Left renal pelvis (tissue), 4 donors: ENCODE measurements around the gene FAM161A. TPM values are rescaled to one million over a fixed set of nuclear protein-coding genes. Genes with fewer than 3 reads are reported as not detected.
"Not testable (repeated sequence)": the region's sequence is repeated elsewhere in the genome, so short reads cannot be mapped to it uniquely, and the experiment has no call there.

Experiments
- DNase-seq, 4 donors: peaks; one replicate each; pipeline ENCODE4 v3.0.0-alpha.2; 2013; ENCODE audit warnings: low read depth in 4 of 4, low spot score in 3 of 4
- polyA plus RNA-seq, 4 donors: library from polyadenylated mRNA; unstranded; fragments of 120-200 nt; gene quantifications; one replicate each; pipeline ENCODE4 v1.2.1, GENCODE V29; 2013; ENCODE audit not compliant: insufficient read length in 4 of 4

Gene FAM161A
- polyA plus RNA-seq, 4 donors, result 14.0 to 34.0 (median 18.9) TPM

DNA sequence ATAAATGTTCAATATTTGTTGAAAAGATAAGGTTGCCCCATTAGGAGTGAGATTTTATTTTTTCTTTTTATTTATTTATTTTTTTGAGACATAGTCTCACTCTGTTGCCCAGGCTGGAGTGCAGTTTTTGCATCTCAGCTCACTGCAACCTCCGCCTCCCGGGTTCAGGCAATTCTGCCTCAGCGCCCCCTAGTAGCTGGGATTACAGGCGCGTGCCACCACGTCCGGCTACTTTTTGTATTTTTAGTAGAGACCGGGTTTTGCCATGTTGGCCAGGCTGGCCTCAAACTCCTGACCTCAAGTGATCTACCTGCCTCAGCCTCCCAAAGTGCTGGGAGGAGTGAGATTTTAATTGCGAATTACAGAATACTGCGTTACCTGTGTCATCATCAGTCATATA is 2.6 kb downstream of the FAM161A start:
- DNase-seq, result not testable (repeated sequence)

DNA sequence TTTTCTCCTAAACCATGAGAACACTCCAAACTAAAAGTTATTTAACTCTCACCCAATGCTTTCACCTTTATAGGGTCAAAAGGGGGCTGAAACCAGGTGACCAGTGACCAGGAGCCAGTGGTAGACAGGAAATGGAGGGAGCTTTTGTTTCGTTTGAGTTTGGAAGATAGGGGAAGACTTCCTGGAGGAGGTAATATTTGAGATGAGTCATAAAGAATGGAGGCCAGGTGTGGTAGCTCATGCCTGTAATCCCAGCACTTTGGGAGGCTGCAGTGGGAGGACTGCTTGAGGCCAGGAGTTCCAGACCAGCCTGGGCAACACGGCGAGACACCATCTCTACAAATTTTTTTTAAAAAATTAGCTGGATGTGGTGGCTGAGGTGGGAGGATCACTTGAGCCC is 8.5 kb downstream of the FAM161A start:
- no peak for DNase-seq

DNA sequence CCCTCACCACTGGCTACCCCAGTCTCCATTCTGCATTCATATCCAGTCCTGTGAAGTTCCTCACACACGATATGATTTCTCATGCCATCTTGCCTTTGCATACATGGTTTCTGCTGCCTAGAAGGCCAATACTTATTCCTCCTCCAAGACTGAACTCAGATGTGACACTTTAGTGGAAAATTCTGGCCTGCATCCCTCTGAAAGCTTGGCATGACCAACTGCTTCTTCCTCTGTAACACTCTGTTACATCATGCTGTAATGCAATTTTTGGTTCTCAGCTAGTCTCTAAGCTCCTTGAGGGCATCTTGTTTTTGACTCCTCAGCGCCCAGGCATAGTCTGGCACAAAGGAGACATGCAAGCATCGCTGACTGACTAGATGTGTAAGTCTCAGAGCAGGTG is 12.6 kb downstream of the FAM161A start:
- no peak for DNase-seq

DNA sequence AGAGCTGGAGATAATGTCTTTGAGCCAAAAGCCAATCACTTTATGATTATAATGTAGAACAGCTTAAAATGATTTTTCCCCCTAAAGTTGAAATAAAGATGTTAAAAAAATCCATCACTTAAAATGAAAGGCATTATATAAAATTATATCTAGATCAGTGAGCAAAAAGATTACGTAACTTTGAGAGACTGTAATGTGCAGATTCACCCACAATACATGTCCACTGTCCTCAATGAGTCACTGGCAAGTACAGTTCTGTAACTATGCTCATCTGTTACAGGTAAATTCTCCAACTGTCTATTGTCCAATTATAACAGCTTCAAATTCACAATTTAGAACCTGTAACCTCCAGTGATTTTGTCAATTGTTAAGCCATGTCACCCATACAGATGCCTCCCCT is 19.0 kb downstream of the FAM161A start:
- DNase-seq, result no peak

DNA sequence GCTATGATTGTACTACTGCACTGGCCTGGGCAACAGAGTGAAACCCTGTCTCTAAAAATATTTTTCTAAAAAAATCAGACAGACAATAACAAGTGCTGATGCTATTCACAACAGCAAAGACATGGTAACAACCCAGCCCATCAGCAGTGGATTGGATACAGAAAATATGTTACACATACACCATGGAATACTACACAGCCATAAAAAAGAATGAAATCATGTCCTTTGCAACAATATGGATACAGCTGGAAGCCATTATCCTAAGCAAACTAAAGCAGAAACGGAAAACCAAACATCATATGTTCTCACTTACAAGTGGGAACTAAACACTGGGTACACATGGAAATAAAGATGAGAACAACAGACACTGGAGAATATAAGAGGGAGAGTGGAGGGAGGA is 19.9 kb downstream of the FAM161A start:
- DNase-seq, result no peak

DNA sequence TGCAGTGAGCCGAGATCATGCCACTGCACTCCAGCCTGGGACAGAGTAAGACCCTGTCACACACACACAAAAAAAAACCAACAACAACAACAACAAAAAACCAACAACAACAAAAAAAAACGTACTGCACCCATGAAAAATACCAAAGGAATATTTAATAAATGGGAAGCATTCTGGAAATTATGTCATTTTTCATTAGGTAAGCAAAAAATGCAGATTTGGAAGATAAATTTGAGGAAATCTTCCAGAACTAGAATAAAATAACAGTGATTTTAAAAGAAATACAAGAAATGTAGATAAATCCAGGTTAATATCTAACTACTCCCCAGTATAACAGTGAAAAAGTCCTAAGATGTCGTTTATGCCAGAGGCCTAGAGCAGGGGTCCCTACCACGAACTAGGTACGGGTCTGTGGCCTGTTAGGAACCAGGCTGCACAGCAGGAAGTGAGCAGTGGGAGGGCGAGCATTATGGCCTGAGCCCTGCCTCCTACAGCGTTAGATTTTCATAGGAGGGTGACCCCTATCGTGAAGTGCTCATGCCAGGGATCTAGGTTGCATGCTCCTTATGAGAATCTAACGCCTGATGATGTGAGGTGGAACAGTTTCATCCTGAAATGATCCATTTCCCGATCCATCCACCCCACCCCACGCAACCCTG is 21.5 kb downstream of the FAM161A start:
- no peak for DNase-seq

DNA sequence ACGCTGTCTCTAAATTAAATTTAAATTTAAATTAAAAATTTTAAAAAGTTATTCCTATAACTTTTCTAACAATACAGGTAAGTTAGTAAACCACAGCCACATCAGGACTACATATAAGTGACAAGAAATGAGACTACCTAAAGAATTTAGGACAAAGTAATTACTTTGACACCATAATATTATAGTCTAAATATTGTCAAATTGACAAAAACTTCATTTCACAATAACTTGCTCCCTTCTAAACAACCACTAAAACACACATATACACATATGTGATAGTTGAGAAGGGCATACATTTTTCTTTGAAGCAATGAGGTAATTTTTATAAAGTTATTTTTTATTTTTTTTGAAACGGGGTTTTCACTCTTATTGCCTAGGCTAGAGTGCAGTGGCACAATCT is 31.6 kb downstream of the FAM161A start:
- no peak for DNase-seq

DNA sequence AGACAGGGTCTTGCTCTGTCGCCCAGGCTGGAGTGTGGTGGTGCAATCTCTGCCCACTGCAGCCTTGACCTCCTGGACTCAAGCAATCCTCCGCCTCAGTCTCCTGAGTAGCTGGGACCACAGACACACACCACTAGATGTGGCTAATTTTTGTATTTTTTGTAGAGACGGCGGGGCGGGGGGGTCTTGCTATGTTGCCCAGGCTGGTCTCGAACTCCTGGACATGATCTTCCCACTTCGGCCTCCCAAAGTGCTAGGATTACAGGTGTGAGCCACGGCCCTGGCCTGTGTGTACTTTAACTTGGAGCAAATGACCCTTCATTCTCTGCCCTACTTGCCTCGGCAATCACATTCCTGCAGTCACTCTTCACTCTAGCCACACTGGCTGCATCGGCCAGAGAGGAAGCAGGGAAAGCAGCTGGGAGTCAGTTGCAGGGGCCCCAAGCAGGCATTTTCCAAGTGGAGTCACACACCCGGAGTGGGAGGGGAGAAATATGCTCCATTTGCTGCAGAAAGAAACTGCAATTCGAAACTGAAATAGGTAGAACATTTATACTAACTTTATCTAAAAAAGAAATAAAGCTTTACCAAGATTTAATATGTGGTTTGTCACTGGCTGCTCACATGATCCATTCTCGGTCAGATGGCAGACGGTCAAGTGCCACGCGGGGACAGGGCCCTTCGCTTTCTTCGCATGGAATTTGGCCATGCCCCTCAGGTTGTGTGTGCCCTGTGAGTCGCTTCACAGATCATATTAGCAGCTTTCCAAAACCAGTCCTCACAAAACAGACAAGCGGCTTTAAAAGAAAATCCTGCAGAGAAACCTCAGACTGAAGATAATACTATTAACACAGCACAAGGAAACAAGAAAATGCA is 37.1 kb downstream of the FAM161A start:
- no peak for DNase-seq

DNA sequence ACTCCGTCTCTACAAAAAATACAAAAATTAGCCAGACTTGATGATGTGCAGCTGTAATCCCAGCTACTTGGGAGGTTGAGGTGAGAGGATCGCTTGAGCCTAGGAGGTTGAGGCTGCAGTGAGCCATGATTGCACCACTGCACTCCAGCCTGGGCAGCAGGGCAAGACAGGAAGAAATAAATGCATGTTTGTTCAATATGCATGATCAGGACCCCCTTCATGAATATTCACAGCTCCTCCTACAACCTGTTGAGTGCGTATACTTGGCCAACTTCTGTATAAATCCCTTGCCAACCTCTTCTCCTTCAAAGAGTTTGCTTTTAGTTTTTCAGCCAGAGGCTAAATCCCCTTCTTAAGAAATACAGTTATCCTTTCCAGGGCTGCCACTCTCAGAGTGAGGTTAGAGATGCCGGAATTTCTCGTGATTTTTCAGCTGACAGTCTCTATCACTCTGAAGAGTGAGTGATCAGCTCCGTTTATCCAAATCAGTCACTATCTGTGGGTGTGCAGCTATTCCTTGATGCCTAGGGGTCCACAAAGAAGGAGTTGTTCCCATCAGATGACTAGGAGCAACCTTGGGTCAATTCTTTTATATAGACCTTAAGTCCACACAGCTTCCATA is 39.2 kb downstream of the FAM161A start:
- no peak for DNase-seq

DNA sequence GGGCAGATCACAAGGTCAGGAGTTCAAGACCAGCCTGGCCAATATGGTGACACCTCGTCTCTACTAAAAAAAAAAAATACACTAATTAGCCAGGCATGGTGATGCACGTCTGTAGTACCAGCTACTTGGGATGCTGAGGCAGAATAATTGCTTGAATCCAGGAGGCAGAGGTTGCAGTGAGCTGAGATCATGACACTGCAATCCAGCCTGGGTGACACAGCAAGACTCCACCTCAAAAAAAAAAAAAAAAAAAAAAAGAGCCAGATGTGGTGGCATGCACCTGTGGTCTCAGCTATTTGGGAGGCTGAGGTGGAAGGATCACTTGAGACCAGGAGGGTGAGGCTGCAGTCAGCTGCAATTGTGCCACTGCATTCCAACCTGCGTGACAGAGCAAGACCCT is 40.5 kb downstream of the FAM161A start:
- not testable (repeated sequence) for DNase-seq

DNA sequence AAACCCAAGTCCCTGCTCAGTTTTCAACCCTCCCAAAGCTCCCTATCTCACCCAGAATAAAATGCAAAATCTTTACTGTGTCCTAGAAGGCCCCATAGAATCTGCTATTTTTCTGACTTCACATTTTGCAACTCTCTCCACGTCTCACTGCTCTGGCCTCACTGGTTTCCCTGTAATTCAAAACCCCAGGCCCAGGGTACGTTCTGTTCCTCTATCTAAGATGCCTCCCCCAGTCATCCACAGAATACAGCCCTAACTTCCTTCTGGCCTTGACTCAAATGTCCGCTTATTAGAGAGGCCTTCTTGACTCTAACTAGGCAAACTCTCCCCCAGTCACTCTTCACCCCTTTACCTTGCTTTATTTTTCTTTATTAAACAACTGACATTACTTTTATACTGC is 42.0 kb downstream of the FAM161A start:
- no peak for DNase-seq

DNA sequence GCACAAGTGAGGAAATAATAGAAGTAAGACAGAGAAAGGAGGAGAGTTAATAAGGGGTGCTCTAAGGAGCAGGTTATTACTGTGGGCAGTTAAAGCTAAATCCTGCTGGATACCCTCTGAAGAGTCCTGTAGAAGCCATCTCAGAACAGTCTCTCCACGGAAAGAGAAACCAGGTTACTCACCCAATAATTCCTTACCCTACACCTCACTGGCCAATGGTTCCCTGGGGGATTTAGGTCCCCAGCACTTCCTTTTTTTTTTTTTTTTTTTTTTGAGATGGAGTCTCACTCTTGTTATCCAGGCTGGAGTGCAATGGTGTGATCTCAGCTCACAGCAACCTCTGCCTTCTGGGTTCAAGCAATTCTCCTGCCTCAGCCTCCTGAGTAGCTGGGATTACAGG is 43.7 kb downstream of the FAM161A start:
- DNase-seq, result not testable (repeated sequence)

DNA sequence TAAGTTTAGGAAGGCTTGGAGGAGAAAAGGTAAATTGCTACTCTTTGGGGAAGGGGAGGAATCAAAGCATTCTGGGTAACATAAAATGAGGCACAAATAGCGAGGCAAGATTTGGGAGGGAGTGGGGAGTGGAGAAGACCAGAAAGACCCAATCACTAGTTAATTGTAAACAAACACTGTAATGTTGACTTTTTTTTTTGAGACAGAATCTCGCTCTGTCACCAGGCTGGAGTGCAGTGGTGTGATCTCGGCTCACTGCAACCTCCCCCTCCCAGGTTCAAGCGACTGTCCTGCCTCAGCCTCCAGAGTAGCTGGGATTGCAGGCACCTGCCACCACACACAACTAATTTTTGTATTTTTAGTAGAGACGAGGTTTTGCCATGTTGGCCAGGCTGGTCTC is 45.2 kb downstream of the FAM161A start:
- not testable (repeated sequence) for DNase-seq

DNA sequence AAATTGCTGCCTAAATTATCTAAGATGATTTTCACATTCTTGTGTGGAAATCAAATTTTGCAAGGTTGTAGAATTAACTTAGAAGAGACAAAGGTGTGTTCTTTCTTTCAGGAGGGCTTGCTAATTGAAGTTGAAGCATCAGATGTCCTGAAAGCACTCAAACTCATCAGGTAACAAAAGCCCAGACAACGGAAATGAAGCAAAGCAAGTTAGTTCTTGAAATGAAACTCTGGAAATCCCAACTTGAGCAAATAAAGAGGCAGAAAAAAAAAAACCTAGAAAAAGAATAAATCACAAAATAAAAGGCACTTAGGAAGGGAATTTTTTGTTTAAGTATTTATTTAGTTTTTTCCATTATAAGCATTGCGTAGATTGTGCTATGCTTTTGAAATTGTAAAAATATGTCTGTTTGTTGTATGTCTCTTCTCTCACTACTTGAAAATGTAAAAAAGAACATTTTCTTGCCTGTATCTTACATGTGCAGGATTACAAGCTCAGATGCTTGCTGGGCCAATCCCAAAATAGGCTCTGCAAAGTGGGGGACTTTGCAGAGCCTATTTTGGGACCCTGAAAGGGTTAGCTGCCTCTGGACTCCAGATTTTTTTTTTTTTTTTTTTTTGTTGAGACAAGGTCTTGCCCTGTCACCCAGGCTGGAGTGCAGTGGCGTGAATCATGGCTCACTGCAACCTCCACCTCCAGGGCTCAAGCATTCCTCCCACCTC is 46.7 kb downstream of the FAM161A start:
- no peak for DNase-seq

DNA sequence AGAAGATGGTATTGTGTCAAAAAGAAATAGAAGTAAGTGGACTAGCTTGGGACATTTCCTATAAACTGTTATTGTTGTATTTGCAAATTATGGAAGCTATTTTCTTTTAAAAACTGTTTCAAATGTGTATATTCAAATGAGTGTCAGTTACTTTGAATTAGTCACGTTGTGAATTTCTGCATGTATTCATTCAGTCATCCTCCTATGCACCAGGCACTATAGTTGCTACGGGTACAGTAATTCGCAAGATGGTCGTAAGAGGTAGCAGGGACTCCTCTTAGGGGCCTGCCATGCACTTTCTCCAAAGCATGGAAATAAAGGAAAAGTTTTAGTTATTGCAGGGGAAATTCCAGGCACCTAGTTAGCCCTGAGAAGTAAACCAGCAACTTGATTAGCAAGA is 51.3 kb downstream of the FAM161A start:
- DNase-seq, result no peak

DNA sequence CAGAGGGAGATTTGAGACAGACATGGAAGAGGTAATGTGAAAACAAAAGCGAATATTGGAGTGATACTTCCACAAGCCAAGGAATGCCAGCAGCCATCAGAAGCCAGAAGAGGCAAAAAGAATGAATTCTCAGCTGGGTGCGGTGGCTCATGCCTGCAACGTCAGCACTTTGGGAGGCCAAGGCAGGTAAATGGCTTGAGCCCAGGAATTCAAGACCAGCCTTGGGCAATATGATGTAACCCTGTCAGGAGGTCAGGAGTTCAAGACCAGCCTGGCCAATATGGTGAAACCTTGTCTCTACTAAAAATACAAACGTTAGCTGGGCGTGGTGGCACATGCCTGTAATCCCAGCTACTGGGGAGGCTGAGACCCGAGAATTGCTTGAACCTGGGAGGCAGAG is 54.8 kb downstream of the FAM161A start:
- DNase-seq, result no peak

DNA sequence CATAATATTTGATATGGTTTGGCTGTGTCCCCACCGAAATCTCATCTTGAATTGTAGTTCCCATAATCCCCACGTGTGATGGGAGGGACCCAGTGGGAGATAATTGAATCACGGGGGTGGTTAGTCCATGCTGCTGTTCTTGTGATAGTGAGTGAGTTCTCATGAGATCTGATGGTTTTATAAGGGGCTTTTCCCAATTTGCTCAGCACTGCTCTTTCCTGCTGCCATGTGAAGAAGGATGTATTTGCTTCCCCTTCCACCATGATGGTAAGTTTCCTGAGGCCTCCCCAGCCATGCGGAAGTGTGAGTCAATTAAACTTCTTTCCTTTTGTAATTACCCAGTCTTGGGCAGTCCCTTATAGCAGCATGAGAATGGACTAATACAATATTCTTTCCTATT is 56.4 kb downstream of the FAM161A start:
- not testable (repeated sequence) for DNase-seq

DNA sequence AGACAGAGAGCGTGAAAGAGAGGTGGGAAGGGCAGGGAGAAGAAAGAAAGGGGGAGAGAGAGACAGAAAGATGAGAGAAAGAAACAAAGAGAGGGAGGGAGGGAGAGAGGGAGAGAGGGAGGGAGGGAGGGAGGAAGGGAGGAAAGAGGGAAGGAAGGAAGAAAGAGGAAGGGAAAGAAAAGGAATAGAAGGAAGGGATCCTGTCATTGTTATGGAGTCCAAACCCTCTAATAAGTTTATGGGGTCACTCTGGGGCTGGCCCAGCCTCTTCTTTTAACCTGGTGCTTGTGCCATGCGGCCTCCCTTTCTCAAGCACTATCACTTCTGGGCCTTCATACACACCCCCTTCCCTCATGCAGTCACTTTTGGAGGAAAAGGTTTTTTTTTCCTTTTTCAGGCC is 58.5 kb downstream of the FAM161A start:
- no peak for DNase-seq

DNA sequence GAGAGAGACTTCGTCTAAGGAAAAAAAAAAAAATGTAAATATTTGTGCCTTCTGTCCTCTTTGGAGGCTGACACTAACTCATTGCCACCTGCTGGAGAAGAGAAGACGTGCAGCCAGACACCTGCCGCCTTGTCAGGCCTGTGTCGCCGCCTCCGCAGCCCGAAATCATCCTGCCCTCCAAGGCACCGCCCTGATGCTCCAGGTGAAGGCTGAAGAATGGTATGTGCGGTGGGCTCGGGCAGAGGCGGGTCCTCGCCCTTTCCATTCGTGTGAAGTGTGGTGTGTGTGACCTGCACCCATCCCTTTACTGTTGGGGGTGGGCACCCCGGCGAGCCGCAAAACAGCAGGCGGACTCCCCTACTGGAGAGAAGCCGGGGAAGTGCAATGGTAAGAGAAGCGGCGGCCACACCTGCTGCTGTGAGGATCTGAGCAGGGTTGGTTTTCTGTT is 60.4 kb downstream of the FAM161A start:
- DNase-seq, result peak in 2 of 4 donors; percentile 27 to 30

DNA sequence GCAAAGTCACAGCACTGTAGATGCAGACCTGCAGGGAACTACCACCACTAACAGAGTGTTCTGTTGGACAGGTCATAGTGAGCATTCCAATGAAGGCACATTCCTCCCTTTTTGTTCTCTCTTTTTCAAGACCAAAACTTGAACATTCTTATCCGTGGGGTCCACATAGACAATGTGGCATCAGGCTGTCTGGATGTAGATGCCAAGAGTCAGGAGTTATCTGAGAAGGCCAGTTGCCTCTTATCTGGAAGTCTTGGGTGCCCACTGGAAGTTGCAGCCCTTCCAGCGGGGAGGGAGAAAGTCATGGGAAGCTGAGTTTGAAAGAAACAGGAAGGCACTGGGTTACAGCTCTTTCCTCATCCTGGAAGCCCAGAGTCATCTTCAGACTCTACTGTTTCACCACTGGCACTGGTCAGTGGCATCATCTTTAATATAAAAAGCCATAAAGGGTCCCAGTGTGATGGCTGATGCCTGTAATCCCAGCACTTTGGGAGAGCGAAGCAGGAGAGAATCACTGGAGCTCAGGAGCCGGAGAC is 61.4 kb downstream of the FAM161A start:
- DNase-seq, result no peak
